Measurements from ENCODE around the gene STX2.
"Not testable (repeated sequence)": the region's sequence is repeated elsewhere in the genome, so short reads cannot be mapped to it uniquely, and the experiment has no call there.

Gene STX2

GRCh38 chr12:130803702-130804101, 35.3 kb downstream of the STX2 start:
- in situ Hi-C loops (cut with MboI; ENCODE audit: low sequenced_read_pairs): no loop called here

GRCh38 chr12:130800312-130800711, 38.7 kb downstream of the STX2 start:
- in situ Hi-C loops (cut with MboI; ENCODE audit: low sequenced_read_pairs): no loop called here

GRCh38 chr12:130799051-130799450, 40.0 kb downstream of the STX2 start:
- in situ Hi-C loops (cut with MboI; ENCODE audit: low sequenced_read_pairs): no loop called here

- in situ Hi-C loops (cut with MboI; ENCODE audit: low sequenced_read_pairs): no loop called here
These were observed 41.9 kb downstream of the STX2 start for GRCh38 chr12:130796985-130797686.

- in situ Hi-C loops (cut with MboI; ENCODE audit: low sequenced_read_pairs): no loop called here
These were observed 43.1 kb downstream of the STX2 start for GRCh38 chr12:130795906-130796305.

- in situ Hi-C loops (cut with MboI; ENCODE audit: low sequenced_read_pairs): no loop called here
These were observed 45.5 kb downstream of the STX2 start for GRCh38 chr12:130793554-130793849.

GRCh38 chr12:130792821-130793553, 46.1 kb downstream of the STX2 start:
- in situ Hi-C loops (cut with MboI; ENCODE audit: low sequenced_read_pairs): no loop called here

- in situ Hi-C loops (cut with MboI; ENCODE audit: low sequenced_read_pairs): no loop called here
These were observed 47.4 kb downstream of the STX2 start for GRCh38 chr12:130791629-130792028.

GRCh38 chr12:130788515-130788914, 50.5 kb downstream of the STX2 start:
- in situ Hi-C loops (cut with MboI; ENCODE audit: low sequenced_read_pairs): no loop called here

GRCh38 chr12:130787445-130788410, 51.3 kb downstream of the STX2 start:
- in situ Hi-C loops (cut with MboI; ENCODE audit: low sequenced_read_pairs): no loop called here

- in situ Hi-C loops (cut with MboI; ENCODE audit: low sequenced_read_pairs): no loop called here
These were observed 52.0 kb downstream of the STX2 start for GRCh38 chr12:130787041-130787440.

- in situ Hi-C loops (cut with MboI; ENCODE audit: low sequenced_read_pairs): no loop called here
These were observed 55.8 kb downstream of the STX2 start for GRCh38 chr12:130783110-130783715.

GRCh38 chr12:130782245-130782644, 56.8 kb downstream of the STX2 start:
- in situ Hi-C loops (cut with MboI; ENCODE audit: low sequenced_read_pairs): not testable (repeated sequence)

- in situ Hi-C loops (cut with MboI; ENCODE audit: low sequenced_read_pairs): no loop called here
These were observed 58.0 kb downstream of the STX2 start for GRCh38 chr12:130780880-130781575.

GRCh38 chr12:130780325-130780724, 58.7 kb downstream of the STX2 start:
- in situ Hi-C loops (cut with MboI; ENCODE audit: low sequenced_read_pairs): no loop called here

- in situ Hi-C loops (cut with MboI; ENCODE audit: low sequenced_read_pairs): no loop called here
These were observed 60.3 kb downstream of the STX2 start for GRCh38 chr12:130778776-130779175.

- in situ Hi-C loops (cut with MboI; ENCODE audit: low sequenced_read_pairs): no loop called here
These were observed 62.2 kb downstream of the STX2 start for GRCh38 chr12:130776857-130777339.

GRCh38 chr12:130775953-130776856, 62.8 kb downstream of the STX2 start:
- in situ Hi-C loops (cut with MboI; ENCODE audit: low sequenced_read_pairs): no loop called here

- in situ Hi-C loops (cut with MboI; ENCODE audit: low sequenced_read_pairs): no loop called here
These were observed 68.5 kb downstream of the STX2 start for GRCh38 chr12:130770413-130771028.
